ENCODE results near the gene ERI3. TPM values are rescaled to one million over a fixed set of nuclear protein-coding genes. Genes with fewer than 3 reads are reported as not detected.

The ERI3 gene
- total and polyA plus RNA-seq, 9 of the 15 experiments (the other 6 are each of a cell fraction or from before 2014, with no cell fraction given), result 47.8 to 93.4 (median 67.2) TPM

GRCh38 chr1:44354840-44355581 lies at the start of gene ERI3 (continued):
- peak; percentile 30; the same call in 1 of the 2 replicates for TF ChIP-seq ARID4B (CRISPR knock-in tag; IDR thresholded peaks at IDR 0.05)
- 0 out of 2 replicates have a peak, but pooled peaks have one; percentile 11 for TF ChIP-seq KLF13 (tag; IDR thresholded peaks at IDR 0.05; ENCODE audit: borderline replicate concordance, low read depth)
- TF ChIP-seq NRF1 (conservative IDR thresholded peaks at IDR 0.05 in 1 of 2, IDR thresholded peaks at IDR 0.05 in 1 of 2), result peak; percentile 95 to 96
- peak; percentile 100 for TF ChIP-seq RBM25 (IDR thresholded peaks at IDR 0.05; ENCODE audit: low read depth, low read length, severe bottlenecking)
- peak; percentile 56; the same call in 1 of the 2 replicates for TF ChIP-seq KAT7 (CRISPR knock-in tag; IDR thresholded peaks at IDR 0.05; ENCODE audit: borderline replicate concordance)
- TF ChIP-seq, protein P1, sequence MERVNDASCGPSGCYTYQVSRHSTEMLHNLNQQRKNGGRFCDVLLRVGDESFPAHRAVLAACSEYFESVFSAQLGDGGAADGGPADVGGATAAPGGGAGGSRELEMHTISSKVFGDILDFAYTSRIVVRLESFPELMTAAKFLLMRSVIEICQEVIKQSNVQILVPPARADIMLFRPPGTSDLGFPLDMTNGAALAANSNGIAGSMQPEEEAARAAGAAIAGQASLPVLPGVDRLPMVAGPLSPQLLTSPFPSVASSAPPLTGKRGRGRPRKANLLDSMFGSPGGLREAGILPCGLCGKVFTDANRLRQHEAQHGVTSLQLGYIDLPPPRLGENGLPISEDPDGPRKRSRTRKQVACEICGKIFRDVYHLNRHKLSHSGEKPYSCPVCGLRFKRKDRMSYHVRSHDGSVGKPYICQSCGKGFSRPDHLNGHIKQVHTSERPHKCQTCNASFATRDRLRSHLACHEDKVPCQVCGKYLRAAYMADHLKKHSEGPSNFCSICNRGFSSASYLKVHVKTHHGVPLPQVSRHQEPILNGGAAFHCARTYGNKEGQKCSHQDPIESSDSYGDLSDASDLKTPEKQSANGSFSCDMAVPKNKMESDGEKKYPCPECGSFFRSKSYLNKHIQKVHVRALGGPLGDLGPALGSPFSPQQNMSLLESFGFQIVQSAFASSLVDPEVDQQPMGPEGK (CRISPR knock-in tag; IDR thresholded peaks at IDR 0.05; ENCODE audit: borderline replicate concordance), result no peak
- peak; percentile 89 for TF ChIP-seq SP2 (IDR thresholded peaks at IDR 0.05; ENCODE audit: extremely low read depth, low read depth, low read length, poor library complexity, severe bottlenecking)
- 0 out of 2 replicates have a peak, but pooled peaks have one; percentile 43 for TF ChIP-seq GABPA (tag; conservative IDR thresholded peaks at IDR 0.05; ENCODE audit: low read depth)
- TF ChIP-seq, protein P2, sequence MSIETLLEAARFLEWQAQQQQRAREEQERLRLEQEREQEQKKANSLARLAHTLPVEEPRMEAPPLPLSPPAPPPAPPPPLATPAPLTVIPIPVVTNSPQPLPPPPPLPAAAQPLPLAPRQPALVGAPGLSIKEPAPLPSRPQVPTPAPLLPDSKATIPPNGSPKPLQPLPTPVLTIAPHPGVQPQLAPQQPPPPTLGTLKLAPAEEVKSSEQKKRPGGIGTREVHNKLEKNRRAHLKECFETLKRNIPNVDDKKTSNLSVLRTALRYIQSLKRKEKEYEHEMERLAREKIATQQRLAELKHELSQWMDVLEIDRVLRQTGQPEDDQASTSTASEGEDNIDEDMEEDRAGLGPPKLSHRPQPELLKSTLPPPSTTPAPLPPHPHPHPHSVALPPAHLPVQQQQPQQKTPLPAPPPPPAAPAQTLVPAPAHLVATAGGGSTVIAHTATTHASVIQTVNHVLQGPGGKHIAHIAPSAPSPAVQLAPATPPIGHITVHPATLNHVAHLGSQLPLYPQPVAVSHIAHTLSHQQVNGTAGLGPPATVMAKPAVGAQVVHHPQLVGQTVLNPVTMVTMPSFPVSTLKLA (conservative IDR thresholded peaks at IDR 0.05), result peak; percentile 93 to 96
- no peak for TF ChIP-seq IFI16 (CRISPR knock-in tag; IDR thresholded peaks at IDR 0.05)
- TF ChIP-seq, protein P3, sequence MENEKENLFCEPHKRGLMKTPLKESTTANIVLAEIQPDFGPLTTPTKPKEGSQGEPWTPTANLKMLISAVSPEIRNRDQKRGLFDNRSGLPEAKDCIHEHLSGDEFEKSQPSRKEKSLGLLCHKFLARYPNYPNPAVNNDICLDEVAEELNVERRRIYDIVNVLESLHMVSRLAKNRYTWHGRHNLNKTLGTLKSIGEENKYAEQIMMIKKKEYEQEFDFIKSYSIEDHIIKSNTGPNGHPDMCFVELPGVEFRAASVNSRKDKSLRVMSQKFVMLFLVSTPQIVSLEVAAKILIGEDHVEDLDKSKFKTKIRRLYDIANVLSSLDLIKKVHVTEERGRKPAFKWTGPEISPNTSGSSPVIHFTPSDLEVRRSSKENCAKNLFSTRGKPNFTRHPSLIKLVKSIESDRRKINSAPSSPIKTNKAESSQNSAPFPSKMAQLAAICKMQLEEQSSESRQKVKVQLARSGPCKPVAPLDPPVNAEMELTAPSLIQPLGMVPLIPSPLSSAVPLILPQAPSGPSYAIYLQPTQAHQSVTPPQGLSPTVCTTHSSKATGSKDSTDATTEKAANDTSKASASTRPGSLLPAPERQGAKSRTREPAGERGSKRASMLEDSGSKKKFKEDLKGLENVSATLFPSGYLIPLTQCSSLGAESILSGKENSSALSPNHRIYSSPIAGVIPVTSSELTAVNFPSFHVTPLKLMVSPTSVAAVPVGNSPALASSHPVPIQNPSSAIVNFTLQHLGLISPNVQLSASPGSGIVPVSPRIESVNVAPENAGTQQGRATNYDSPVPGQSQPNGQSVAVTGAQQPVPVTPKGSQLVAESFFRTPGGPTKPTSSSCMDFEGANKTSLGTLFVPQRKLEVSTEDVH (IDR thresholded peaks at IDR 0.05; ENCODE audit: low read depth, partially characterized antibody), result peak; percentile 95
- 0 out of 2 replicates have a peak, but pooled peaks have one; percentile 6 for TF ChIP-seq E2F3 (CRISPR knock-in tag; IDR thresholded peaks at IDR 0.05)
- no peak for TF ChIP-seq SMARCA4 (IDR thresholded peaks at IDR 0.05)
- peak; percentile 31; the same call in 1 of the 2 replicates for TF ChIP-seq TEAD4 (IDR thresholded peaks at IDR 0.05; ENCODE audit: low read length)
- no peak for TF ChIP-seq TEAD4 (CRISPR knock-in tag; IDR thresholded peaks at IDR 0.05; ENCODE audit: borderline replicate concordance)
